COLO829 (cell line): ENCODE results near the gene OSBPL2.

Experiments
- DNase-seq: peaks from one replicate; pipeline ENCODE4 v3.0.0; 2012; ENCODE audit warnings: low spot score

OSBPL2 gene

DNA sequence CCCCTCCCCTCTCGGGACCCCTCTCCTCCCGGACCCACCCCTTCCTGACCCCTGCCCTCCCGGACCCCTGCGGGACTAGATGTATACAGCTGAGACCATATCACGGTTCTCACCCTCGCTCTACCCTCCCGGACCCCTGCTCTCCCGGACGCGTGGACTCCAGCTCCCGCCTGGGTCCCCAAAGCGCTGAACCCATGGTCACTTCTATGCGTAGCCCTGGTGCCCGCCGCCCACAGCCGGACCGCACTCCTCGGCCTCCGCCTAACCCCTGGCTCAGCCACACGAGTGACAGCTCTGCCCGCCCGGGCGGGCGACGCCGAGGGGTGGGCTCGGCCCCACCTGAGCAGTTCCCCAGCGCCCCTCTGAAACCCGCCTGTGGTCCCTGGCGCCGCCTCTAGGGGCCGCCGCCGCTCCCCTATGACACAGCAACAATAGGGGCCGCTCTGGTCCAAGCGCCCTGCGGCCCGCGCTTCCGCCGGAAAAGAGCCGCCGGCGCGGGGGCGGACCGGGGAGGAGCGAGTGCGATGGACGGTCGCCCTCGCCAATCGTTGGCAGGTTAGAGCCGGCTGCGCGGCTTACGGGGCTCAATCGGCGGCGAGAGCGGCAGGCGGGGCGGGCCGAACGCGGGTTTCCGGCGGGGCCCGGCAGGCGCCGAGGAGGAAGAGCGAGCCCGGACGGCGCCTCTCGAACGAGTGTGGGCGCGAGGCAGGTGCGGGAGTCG, 64.2 kb downstream of the OSBPL2 start, which contains the start of gene ADRM1:
Gene ADRM1 (plus strand): TSS at position 657 of the 721 bp plus-strand sequence. CDS start 572 bp downstream, outside the sequence.
- peak; percentile 98 for DNase-seq

GRCh38 chr20:62303062-62303339, 64.7 kb downstream of the OSBPL2 start:
- DNase-seq = no peak

- DNase-seq = no peak
These were observed 65.3 kb downstream of the OSBPL2 start for GRCh38 chr20:62303340-62304226.

- no peak for DNase-seq
These were observed 66.2 kb downstream of the OSBPL2 start for GRCh38 chr20:62304331-62305148.

DNA sequence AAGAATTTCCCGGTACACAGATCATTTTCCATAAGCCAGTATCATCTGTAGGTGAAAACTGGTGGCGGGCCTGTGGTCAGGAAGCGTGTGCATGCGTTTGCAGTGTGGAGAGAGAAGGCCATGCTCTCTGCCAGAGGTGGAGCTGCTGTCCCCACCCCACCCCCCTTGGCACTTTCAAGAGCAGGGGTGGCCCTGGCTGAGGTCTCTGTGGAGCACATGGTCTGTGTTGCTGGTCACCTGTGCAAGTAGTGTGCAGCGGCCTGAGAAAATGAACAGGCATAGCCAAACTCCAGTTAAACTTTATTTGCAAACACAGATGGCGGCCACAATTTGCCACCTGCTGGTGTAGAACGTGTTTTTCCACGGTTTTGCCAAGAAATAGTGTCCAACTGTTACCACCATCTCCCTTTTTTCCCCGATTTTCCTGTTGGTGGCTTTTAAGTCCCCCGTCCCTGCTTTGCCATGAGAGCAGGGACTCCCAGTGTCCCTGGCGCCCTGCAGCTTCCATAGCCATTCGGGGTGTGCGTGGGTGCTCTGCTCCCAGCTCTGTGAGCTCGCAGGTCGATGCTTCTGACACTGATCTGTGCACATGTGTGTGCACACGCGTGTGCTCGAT, 66.9 kb downstream of the OSBPL2 start:
- no peak for DNase-seq

DNA sequence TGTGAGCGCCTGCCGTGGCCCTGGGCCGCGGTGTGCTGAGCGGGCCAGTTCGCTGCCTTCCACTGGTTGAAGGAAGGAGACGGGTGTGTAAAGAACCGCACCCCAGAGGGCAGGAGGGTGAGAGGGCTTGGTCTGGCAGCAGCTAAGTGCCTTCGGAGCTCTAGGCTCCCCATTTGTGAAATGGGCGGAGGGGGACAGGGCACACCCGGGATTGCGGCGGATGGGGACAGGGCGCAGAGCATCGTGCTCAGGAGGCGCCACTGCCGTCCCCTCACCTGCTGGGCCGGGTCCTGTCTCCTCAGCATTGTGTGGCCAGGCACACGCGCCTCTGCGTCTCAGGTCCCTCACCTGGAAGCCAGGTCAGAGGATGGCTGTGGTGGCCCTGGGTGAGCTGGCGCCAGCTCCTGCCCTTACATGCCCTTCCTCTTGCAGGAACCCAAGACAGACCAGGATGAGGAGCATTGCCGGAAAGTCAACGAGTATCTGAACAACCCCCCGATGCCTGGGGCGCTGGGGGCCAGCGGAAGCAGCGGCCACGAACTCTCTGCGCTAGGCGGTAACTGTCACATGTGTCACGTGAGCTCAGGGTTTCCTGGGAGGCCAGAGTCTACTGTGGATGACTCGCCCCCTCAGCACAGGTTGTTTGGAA, 67.6 kb downstream of the OSBPL2 start:
- DNase-seq = no peak

- DNase-seq = no peak
These were observed 68.3 kb downstream of the OSBPL2 start for GRCh38 chr20:62306414-62307187.

DNA sequence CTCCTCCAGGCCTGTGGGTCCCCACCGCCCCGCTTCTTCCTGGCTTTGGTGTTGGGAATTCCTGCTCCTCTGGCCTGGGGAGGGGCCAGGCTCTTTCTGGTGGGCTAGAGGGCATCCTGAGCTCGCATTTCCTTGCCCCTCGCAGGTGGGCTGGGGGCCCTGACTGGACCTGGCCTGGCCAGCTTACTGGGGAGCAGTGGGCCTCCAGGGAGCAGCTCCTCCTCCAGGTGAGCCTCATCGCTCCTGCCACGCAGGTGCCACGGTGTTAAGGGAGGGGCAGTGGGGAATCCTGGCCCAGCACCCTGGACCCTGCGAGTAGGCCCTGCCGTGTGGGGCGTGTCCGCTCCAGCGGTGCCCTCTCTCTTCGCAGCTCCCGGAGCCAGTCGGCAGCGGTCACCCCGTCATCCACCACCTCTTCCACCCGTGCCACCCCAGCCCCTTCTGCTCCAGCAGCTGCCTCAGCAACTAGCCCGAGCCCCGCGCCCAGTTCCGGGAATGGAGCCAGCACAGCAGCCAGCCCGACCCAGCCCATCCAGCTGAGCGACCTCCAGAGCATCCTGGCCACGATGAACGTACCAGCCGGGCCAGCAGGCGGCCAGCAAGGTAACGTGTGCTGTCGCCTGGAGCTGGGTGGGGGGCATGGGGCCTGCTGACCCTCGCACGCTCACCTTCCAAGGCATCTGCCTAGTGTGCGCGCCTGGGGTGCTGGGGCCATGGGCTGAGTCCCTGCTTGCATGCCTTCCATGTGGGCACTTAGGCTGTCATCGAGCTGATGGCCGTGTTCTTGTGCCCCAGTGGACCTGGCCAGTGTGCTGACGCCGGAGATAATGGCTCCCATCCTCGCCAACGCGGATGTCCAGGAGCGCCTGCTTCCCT, 69.1 kb downstream of the OSBPL2 start:
- DNase-seq = no peak

GRCh38 chr20:62308102-62308822, 69.9 kb downstream of the OSBPL2 start:
- DNase-seq = no peak

GRCh38 chr20:62309198-62309944, 71.0 kb downstream of the OSBPL2 start:
- DNase-seq = no peak

DNA sequence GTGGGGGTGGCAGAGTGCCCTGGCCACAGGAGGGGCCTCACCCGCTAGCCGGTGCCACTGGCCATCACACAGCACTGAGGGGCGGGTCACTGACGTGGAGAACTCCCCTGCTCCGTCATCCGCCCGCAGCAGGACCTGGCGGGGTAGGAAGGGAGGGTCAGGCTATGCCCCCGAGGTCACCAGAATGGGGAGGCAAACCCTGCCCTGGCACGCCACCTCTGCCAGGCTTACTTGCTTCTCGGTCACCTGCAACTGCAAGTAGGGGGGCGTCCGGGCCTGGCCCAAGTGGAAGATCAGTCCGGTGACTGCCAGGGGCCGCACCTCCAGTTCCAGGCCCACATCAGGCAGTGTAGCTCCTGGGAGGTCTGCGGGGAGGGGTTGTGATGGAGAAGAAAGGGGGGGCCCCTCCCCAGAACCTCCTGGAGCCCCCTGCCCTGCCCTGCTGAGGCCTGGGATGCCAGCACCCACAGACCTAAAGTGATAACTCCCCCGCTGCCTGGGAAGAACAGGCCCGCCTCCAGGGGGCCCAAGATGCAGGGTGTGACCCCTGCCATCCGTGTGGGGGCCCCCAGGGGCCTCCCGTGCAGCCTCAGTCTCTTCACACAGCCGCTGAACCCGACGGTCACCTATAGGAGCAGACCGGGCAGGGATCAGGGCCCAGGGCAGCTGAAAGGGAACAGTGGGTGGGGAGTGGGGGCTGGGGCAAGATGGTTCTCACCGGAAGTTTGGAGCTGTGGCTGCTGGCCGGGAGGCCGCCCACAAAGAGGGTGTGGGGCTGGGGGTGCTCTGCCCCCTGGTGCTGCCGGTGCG, 71.8 kb downstream of the OSBPL2 start:
- DNase-seq = no peak

GRCh38 chr20:62310757-62311121, 72.4 kb downstream of the OSBPL2 start:
- no peak for DNase-seq

- no peak for DNase-seq
These were observed 72.8 kb downstream of the OSBPL2 start for GRCh38 chr20:62311150-62311549.

DNA sequence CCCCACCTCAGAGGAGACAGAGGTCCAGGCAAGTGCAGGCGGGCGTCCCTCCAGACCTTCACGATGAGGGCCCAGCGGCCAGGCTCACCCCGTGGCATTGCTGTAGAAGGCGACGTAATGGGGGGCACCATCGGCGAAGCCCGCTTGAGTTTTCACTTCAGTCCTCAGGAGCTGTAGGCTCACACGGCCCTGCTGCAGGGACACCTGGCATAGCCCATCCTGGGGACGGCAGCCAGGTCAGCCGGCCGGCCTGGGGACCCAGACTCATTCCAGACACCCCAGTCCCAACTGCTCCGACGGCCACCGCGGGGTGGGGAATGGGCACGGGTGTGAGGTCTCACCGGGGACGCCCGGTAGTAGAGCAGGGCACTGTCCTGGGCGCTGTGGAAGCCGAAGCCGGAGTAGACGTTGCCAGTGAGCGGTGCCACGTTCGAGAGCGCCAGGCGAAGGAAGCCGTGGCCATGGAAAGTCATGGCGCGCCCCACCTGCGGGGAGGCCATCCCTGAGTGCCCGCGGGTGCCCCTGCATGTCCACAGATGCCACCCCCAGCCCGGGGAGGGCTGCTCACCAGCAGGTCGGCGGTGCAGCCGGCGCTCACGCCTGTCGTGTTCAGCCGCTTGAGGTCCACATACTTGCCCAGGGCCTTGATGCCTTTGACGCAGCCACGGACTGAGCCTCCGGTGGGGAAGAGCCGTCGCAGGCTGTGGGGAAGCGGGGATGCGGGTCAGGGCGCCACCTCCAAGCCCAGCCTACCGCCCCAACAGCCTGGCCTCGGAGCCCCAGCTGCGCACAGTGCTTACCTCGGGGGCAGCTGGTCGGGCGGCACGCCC, 73.7 kb downstream of the OSBPL2 start:
- DNase-seq = no peak

DNA sequence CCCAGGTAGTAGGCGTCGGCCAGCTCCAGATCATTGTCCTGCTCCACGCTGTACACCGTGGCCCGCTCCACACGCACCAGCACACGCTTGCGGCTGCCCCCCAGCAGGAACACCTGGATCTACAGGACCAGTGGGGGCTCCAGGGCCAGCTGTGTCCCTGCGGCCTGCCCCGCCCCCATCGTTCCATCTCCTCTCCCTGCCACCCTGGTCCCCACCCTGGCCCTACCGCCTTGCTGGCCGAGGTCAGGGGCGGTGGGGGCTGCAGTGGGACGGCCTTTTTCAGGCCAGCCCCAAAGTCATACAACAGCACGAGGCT, 74.3 kb downstream of the OSBPL2 start:
- DNase-seq = no peak

DNA sequence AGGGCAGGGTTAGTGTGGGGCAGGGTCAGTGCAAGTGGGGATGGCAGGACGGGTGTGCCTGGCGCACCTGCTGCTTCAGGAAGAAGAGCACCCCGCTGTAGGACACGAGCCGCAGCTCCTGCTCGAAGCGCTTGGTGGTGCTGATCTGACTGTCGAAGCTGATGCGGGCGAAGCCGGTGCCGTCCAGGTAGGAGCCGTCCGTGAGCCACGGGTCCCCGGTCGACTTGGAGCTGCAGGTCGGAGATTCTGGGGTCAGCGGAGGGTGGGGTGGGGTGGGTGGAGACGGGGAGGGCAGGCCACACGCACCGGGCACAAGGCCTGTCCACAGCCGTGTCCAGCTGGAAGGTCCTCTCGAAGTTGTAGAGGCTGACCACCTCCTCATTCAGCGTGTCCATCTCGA, 74.7 kb downstream of the OSBPL2 start:
- no peak for DNase-seq
